ENCODE measurements around the gene GPC3. TPM values are rescaled to one million over a fixed set of nuclear protein-coding genes. Genes with fewer than 3 reads are reported as not detected.
"Not testable (repeated sequence)": the region's sequence is repeated elsewhere in the genome, so short reads cannot be mapped to it uniquely, and the experiment has no call there.

The GPC3 gene
- total RNA-seq, 1 donor from 2014 or later: not detected

- ATAC-seq (ENCODE audit: low read depth) (no peak), DNase-seq (no peak)
- Mint-ChIP-seq H3K9me3 (no peaks in the 10 kb centered on the region), H3K27ac (no peak overlapping the region), H3K4me1 (no peaks in the 10 kb centered on the region), H3K27me3 (no peaks in the 10 kb centered on the region), H3K4me3 (no peak overlapping the region), H3K36me3 (ENCODE audit: low read depth) (no peaks in the 10 kb centered on the region)
- no peak for TF ChIP-seq CTCF (IDR thresholded peaks at IDR 0.05)
- CTCF ChIA-PET: no interaction called here
- POLR2A ChIA-PET: no interaction called here
- intact Hi-C loops (cut with micrococcal nuclease): no loop called here
These were observed 351.4 kb downstream of the GPC3 start for GRCh38 chrX:133633950-133634349.

DNA sequence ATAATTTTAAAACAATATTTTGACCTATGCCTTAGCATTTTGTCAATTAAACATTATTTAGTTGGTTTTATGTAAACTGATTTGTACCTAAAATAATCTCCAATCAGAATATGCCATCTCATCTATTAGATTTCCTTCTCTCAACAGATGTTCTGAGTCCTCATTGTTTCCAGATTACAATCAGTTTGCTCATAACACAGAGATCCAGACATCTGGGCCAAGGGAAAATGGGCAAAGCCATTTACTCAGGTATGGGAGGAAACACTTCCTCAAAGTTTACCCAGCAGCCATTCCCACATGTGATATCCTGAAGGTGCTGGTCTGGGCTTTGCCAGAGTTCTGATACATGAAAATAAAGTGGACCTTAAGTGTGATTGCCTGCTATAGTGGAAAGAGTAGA lies 352.2 kb downstream of the GPC3 start:
- POLR2A ChIA-PET: no interaction called here
- intact Hi-C loops (cut with micrococcal nuclease): no loop called here
- Mint-ChIP-seq H3K27ac (no peak overlapping the region), H3K4me3 (no peak overlapping the region), H3K36me3 (ENCODE audit: low read depth) (no peaks in the 10 kb centered on the region), H3K27me3 (no peaks in the 10 kb centered on the region), H3K9me3 (no peaks in the 10 kb centered on the region), H3K4me1 (no peaks in the 10 kb centered on the region)
- no peak for TF ChIP-seq CTCF (IDR thresholded peaks at IDR 0.05)
- ATAC-seq (ENCODE audit: low read depth): no peak
- CTCF ChIA-PET: no interaction called here
- DNase-seq: no peak

GRCh38 chrX:133630362-133630761 lies 355.0 kb downstream of the GPC3 start:
- intact Hi-C loops (cut with micrococcal nuclease): no loop called here
- ChIA-PET POLR2A (no interaction called here), CTCF (no interaction called here)
- no peak overlapping the region for H3K27ac Mint-ChIP-seq
- H3K9me3 Mint-ChIP-seq: no peaks in the 10 kb centered on the region
- H3K27me3 Mint-ChIP-seq: no peaks in the 10 kb centered on the region
- no peak for TF ChIP-seq CTCF (IDR thresholded peaks at IDR 0.05)
- ATAC-seq (ENCODE audit: low read depth): no peak
- no peak overlapping the region for H3K4me3 Mint-ChIP-seq
- no peaks in the 10 kb centered on the region for H3K4me1 Mint-ChIP-seq
- H3K36me3 Mint-ChIP-seq (ENCODE audit: low read depth): no peaks in the 10 kb centered on the region
- no peak for DNase-seq

- Mint-ChIP-seq H3K9me3 (no peaks in the 10 kb centered on the region), H3K4me1 (no peaks in the 10 kb centered on the region), H3K27me3 (no peaks in the 10 kb centered on the region), H3K4me3 (no peak overlapping the region), H3K36me3 (ENCODE audit: low read depth) (no peaks in the 10 kb centered on the region), H3K27ac (no peak overlapping the region)
- DNase-seq (no peak), ATAC-seq (ENCODE audit: low read depth) (no peak)
- TF ChIP-seq CTCF (IDR thresholded peaks at IDR 0.05): no peak
- ChIA-PET CTCF (no interaction called here), POLR2A (no interaction called here)
- intact Hi-C loops (cut with micrococcal nuclease): no loop called here
These were observed 357.7 kb downstream of the GPC3 start for GRCh38 chrX:133627673-133628072.

- POLR2A ChIA-PET; DNase-seq; intact Hi-C loops (cut with micrococcal nuclease); H3K9me3 Mint-ChIP-seq; H3K4me1 Mint-ChIP-seq; H3K36me3 Mint-ChIP-seq (ENCODE audit: low read depth); H3K27me3 Mint-ChIP-seq; H3K4me3 Mint-ChIP-seq; H3K27ac Mint-ChIP-seq; ATAC-seq (ENCODE audit: low read depth); CTCF ChIA-PET: not testable (repeated sequence)
These were observed 364.0 kb downstream of the GPC3 start for GRCh38 chrX:133621384-133621783.

DNA sequence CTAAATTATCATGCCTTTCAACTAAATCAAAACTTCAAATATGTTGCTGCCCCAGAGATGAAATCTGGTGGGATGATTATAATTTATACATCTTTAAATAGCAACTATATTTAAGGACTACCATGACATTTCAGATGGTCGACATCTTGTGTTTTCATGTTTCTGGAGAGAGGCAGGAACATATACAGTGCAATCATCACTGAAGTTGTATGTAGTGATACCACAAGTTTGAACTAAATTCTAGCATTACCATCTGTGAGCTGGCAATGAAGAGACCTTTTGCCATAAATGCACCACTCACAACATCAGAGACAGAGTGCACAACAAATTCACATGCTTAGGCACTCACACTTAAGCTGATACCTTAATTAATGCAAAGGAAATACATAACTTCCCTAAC lies 373.7 kb downstream of the GPC3 start:
- TF ChIP-seq CTCF (IDR thresholded peaks at IDR 0.05): no peak

More for the DNA sequence above, 373.7 kb downstream of the GPC3 start:
- no peak for ATAC-seq (ENCODE audit: low read depth)
- no peak overlapping the region for H3K27ac Mint-ChIP-seq
- no peaks in the 10 kb centered on the region for H3K36me3 Mint-ChIP-seq (ENCODE audit: low read depth)
- no peaks in the 10 kb centered on the region for H3K4me1 Mint-ChIP-seq
- no peak overlapping the region for H3K4me3 Mint-ChIP-seq
- POLR2A ChIA-PET: no interaction called here
- intact Hi-C loops (cut with micrococcal nuclease): no loop called here
- peaks cover 7% of the 10 kb centered on the region for H3K9me3 Mint-ChIP-seq
- no peak for DNase-seq
- H3K27me3 Mint-ChIP-seq: peaks cover 2% of the 10 kb centered on the region
- CTCF ChIA-PET: no interaction called here

All from activated B cell treated with CpG ODN at 0.5 μM for 24 hours (primary cell).